ENCODE data around the gene SCGB3A2. TPM values are rescaled to one million over a fixed set of nuclear protein-coding genes. Genes with fewer than 3 reads are reported as not detected.

The SCGB3A2 gene
- total RNA-seq, 6 experiments from 2014 or later = not detected

DNA sequence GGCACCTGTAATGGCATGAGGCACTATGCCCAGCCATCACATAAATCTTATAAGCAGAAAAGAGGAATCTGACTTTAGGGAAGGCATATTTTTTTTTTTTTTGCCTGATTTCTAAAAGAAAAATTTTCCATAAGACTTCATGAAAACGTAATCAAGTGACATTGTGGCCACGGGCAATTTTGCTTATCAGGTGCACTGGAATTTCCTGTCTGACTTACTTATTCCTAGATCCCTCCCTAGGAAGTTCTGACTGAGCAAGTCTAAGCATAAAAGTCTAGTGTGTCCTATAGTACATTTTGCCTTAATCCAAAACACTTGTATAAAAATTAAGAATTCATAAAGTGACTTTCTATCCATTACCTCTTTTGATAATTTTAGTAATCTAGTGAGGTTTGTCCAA, 15.3 kb downstream of the SCGB3A2 start:
- ATAC-seq (no peak), DNase-seq (no peak)
- Histone ChIP-seq H3K4me3 (no peak overlapping the region), H3K9me3 (no peaks in the 10 kb centered on the region), H3K27ac (no peak overlapping the region), H3K36me3 (no peaks in the 10 kb centered on the region), H3K4me1 (no peaks in the 10 kb centered on the region), H3K27me3 (no peaks in the 10 kb centered on the region)
- intact Hi-C loops (cut with DNase I) = no loop called here
- 35% methylated on average over 2 of the region's 2 CpGs for WGBS (ENCODE audit: insufficient coverage, low coverage, low lambda C conversion rate, missing lambda C conversion rate)
- TF ChIP-seq, protein P1, sequence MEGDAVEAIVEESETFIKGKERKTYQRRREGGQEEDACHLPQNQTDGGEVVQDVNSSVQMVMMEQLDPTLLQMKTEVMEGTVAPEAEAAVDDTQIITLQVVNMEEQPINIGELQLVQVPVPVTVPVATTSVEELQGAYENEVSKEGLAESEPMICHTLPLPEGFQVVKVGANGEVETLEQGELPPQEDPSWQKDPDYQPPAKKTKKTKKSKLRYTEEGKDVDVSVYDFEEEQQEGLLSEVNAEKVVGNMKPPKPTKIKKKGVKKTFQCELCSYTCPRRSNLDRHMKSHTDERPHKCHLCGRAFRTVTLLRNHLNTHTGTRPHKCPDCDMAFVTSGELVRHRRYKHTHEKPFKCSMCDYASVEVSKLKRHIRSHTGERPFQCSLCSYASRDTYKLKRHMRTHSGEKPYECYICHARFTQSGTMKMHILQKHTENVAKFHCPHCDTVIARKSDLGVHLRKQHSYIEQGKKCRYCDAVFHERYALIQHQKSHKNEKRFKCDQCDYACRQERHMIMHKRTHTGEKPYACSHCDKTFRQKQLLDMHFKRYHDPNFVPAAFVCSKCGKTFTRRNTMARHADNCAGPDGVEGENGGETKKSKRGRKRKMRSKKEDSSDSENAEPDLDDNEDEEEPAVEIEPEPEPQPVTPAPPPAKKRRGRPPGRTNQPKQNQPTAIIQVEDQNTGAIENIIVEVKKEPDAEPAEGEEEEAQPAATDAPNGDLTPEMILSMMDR (IDR thresholded peaks at IDR 0.05) = no peak
- TF ChIP-seq POLR2A (IDR thresholded peaks at IDR 0.05) = no peak

DNA sequence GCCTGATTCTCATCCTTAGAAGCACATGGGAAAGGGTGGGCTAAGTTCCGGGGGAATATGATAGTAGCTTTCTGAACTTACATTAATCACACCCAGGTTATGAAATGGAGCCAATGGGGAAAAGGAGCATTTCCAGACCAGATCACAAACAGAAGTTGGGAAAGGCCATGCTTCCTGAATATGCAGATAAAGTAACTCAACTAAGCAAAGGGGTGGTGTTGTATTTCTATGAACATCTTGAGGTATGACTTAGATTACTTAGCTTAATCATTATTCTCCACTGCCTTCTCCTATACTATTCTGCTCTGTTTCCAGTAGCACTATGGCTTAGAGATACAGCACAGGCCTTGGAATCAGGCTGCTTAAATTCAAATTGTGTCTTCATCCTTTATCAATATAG, 17.4 kb downstream of the SCGB3A2 start:
- DNase-seq (no peak), ATAC-seq (no peak)
- H3K4me1 ChIP-seq = no peaks in the 10 kb centered on the region
- intact Hi-C loops (cut with DNase I) = no loop called here
- H3K4me3 ChIP-seq = no peak overlapping the region
- no peak for TF ChIP-seq POLR2A (IDR thresholded peaks at IDR 0.05)
- TF ChIP-seq, protein P1 (IDR thresholded peaks at IDR 0.05) = no peak
- no peaks in the 10 kb centered on the region for H3K9me3 ChIP-seq
- WGBS (ENCODE audit: insufficient coverage, low coverage, low lambda C conversion rate, missing lambda C conversion rate) = 80% methylated on average over 1 of the region's 1 CpG
- no peak overlapping the region for H3K27ac ChIP-seq
- H3K27me3 ChIP-seq = no peaks in the 10 kb centered on the region
- no peaks in the 10 kb centered on the region for H3K36me3 ChIP-seq

DNA sequence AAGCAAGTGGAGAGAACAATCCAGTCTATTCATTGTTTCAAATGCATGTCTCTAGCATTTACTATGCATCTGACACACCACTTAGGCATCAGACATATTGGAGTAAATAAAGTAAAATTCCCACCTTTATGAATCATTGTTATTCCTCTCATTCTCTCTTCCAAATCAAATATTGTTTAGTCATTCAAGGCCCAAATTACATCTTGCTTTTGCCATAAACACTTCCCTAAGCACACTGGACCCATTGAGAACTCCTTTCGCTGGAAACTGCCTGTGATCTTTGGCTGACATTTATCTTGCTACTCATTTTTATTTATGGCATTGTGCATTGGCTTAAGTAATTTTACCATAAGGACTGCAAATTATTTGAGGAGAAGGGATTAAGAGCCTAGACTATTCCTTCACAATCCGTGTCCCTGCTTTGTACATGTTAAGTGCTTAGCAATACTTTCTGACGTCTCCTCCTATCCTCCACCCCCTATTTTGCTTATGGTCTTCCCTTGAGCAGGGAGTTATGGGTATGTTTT, 20.4 kb downstream of the SCGB3A2 start:
- no peak for TF ChIP-seq POLR2A (IDR thresholded peaks at IDR 0.05)
- Histone ChIP-seq H3K4me1 (no peaks in the 10 kb centered on the region), H3K9me3 (no peaks in the 10 kb centered on the region), H3K27ac (no peak overlapping the region), H3K4me3 (no peak overlapping the region), H3K36me3 (no peaks in the 10 kb centered on the region), H3K27me3 (no peaks in the 10 kb centered on the region)
- no peak for ATAC-seq
- DNase-seq = no peak
- intact Hi-C loops (cut with DNase I) = no loop called here
- WGBS (ENCODE audit: insufficient coverage, low coverage, low lambda C conversion rate, missing lambda C conversion rate) = 79% methylated on average over 3 of the region's 3 CpGs

DNA sequence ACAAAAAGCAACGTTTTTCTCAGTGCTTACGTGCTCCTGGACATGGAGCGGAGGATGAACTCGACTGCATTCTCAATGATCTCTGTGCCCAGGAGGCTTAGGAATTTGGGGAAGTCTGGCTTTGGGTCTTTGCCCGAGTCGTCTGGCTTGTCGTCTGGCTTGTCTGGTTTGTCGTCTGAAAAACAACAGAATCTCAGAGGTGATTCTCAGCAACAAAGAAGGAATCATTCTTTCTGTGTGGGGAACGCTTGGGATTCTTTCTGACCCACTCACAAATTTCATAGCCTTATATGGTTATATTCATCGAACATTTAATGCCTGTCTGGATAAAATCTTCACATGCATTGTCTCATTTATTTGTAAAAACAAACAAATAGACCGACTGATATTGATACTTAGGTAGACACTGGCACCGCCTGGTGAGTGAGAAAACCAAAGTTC, 23.1 kb downstream of the SCGB3A2 start:
- ATAC-seq (no peak), DNase-seq (no peak)
- no peaks in the 10 kb centered on the region for H3K4me1 ChIP-seq
- H3K27me3 ChIP-seq = no peaks in the 10 kb centered on the region
- H3K27ac ChIP-seq = no peak overlapping the region
- intact Hi-C loops (cut with DNase I) = no loop called here
- no peaks in the 10 kb centered on the region for H3K9me3 ChIP-seq
- H3K36me3 ChIP-seq = no peaks in the 10 kb centered on the region
- whole genome bisulfite sequencing (ENCODE audit: insufficient coverage, low coverage, low lambda C conversion rate, missing lambda C conversion rate) = 59% methylated on average over 12 of the region's 12 CpGs
- no peak for TF ChIP-seq POLR2A (IDR thresholded peaks at IDR 0.05)
- TF ChIP-seq, protein P1 (IDR thresholded peaks at IDR 0.05) = no peak
- no peak overlapping the region for H3K4me3 ChIP-seq

DNA sequence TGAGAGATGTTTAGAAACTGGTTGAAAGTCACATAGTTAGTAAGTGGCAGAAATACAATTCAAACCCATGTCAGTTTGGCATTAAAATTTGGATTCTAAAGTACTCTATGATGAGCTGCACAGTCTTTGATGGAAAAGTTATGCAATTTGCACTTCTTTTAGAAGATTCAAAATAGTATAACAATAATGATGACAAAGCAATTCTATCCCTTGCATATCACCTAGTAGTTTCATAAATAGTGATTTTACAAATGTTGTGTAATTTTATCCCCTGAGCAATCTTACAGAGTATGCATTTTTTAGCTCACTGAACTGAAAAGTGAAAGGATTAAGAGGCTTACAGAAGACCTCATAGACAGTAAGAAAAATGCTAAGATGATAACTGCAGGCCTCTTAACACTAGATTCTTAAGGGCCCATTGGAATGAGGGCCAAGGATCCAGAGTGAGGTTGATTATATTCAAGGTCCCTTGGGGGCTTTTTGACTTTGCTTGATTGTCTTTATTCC, 24.2 kb downstream of the SCGB3A2 start:
- no peaks in the 10 kb centered on the region for H3K27me3 ChIP-seq
- no peaks in the 10 kb centered on the region for H3K9me3 ChIP-seq
- DNase-seq (no peak), ATAC-seq (no peak)
- TF ChIP-seq, protein P1 (IDR thresholded peaks at IDR 0.05) = no peak
- TF ChIP-seq POLR2A (IDR thresholded peaks at IDR 0.05) = no peak
- no peaks in the 10 kb centered on the region for H3K4me1 ChIP-seq
- intact Hi-C loops (cut with DNase I) = no loop called here
- no peaks in the 10 kb centered on the region for H3K36me3 ChIP-seq
- H3K27ac ChIP-seq = no peak overlapping the region
- no peak overlapping the region for H3K4me3 ChIP-seq

Measured in right lobe of liver (tissue), 6 donors.